OCI-LY3 (cell line): ENCODE results near the gene NHLRC4.

Experiments used
- CTCF ChIP-seq: fragments of 200-600, 300-600 bp; sonication (generic); IDR thresholded peaks from 2 replicates; pipeline ENCODE4 v1.5.1; 2014; ENCODE audit warnings: antibody characterized with exemption, low read length, low read depth
- EZH2phosphoT487 ChIP-seq: fragments of 200-600 bp; shearing (Covaris generic); IDR thresholded peaks from 2 replicates; pipeline ENCODE4 v1.6.1; 2018; ENCODE audit warnings: antibody characterized with exemption, mixed run types, low read depth

DNA sequence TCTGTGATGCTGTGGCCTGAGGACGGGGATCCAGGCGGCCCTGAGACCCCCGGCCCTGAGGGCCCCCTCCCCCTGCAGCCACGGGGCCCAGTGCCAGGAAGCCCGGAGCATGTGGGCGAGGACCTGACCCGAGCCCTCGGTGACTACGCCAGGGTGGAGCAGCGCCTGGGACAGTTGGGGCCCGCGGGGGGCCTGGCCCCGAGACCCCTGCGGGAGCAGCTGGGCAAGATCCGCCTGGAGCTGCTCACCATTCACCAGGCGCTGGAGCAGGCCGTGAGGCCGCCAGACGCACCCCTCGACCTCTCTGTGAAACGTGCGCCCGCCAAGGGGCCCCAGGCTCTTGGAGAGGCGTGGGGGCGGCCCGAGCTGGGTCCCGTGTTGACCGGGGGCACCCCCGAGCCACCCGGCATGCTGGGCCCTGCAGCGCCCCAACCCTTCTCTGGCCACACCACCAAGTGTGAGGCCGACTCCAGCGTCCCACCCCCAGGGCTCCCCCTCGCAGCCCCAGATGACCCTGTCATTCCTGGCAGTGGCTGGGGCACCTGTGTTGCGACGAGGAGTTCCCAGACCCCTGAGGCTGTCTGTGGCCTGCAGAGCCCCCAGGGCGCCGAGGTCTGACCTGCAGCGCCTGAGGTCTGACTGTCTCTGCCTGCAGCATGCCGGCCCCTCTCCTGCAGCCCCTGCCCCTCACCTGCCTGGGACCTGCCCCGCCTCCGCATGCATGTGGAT, 2.0 kb upstream of the NHLRC4 start:
- TF ChIP-seq CTCF (no peak), EZH2phosphoT487 (no peak)
